ENCODE results near the gene CACNA2D1. TPM values are rescaled to one million over a fixed set of nuclear protein-coding genes. Genes with fewer than 3 reads are reported as not detected.
"Not testable (repeated sequence)": the region's sequence is repeated elsewhere in the genome, so short reads cannot be mapped to it uniquely, and the experiment has no call there.

Gene CACNA2D1
- total and polyA plus RNA-seq, 8 donors = 1.8 to 72.7 (median 5.7) TPM

DNA sequence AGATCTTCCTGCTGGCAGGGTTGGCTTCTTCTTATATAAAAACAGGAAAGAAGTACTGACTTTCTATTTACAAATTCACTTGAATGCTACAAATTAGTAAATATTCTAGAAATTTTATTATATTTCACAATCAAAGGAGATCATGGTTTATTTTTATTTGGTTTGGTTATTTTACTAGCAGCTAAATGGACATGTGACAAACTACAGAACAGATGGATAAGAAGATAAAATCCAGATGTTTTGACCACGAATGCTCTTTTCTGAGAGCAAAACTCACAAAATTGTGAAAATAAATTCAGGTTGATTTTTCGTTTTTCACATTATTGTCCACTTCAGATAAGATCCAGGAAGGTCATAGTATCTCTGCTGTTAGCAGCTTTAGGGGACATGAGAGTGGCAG lies 55.4 kb downstream of the CACNA2D1 start:
- H3K27me3 ChIP-seq = no peaks in the 10 kb centered on the region
- intact Hi-C loops (cut with DNase I; ENCODE audit: low total_unique reads) = no loop called here
- TF ChIP-seq POLR2AphosphoS5 (IDR thresholded peaks at IDR 0.05) = no peak
- no peak for TF ChIP-seq POLR2A (IDR thresholded peaks at IDR 0.05)
- TF ChIP-seq, protein P1, sequence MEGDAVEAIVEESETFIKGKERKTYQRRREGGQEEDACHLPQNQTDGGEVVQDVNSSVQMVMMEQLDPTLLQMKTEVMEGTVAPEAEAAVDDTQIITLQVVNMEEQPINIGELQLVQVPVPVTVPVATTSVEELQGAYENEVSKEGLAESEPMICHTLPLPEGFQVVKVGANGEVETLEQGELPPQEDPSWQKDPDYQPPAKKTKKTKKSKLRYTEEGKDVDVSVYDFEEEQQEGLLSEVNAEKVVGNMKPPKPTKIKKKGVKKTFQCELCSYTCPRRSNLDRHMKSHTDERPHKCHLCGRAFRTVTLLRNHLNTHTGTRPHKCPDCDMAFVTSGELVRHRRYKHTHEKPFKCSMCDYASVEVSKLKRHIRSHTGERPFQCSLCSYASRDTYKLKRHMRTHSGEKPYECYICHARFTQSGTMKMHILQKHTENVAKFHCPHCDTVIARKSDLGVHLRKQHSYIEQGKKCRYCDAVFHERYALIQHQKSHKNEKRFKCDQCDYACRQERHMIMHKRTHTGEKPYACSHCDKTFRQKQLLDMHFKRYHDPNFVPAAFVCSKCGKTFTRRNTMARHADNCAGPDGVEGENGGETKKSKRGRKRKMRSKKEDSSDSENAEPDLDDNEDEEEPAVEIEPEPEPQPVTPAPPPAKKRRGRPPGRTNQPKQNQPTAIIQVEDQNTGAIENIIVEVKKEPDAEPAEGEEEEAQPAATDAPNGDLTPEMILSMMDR (IDR thresholded peaks at IDR 0.05) = no peak
- TF ChIP-seq EP300 (IDR thresholded peaks at IDR 0.05) = no peak
- H3K27ac ChIP-seq = no peak overlapping the region
- WGBS, 5 donors = 56 to 61% (median 59%) methylated on average over 2 of the region's 2 CpGs
- H3K9me3 ChIP-seq = no peaks in the 10 kb centered on the region
- H3K36me3 ChIP-seq = no peaks in the 10 kb centered on the region
- no peak for DNase-seq
- peaks cover 0 to 4% (median 3%) of the 10 kb centered on the region in 4 donors for H3K4me1 ChIP-seq
- H3K4me3 ChIP-seq = no peak overlapping the region

DNA sequence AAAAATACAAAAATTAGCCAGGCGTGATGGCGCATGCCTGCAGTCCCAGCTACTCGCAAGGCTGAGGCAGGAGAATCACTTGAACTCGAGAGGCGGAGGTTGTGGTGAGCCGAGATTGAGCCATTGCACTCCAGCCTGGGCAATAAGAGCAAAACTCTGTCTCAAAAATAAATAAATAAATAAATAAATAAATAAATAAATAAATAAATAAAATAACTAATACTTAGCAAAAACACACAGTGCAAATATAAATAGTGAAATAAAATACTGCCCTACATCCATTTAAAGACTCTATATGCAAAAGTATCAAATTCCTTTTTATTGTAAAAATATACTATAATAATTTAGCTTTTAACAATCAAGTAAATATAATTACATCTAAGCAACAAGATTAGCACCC lies 57.0 kb downstream of the CACNA2D1 start:
- H3K4me3 ChIP-seq; DNase-seq; H3K27me3 ChIP-seq; H3K4me1 ChIP-seq; H3K9me3 ChIP-seq; intact Hi-C loops (cut with DNase I; ENCODE audit: low total_unique reads); H3K36me3 ChIP-seq; H3K27ac ChIP-seq: not testable (repeated sequence)
- WGBS, 5 donors = 96 to 99% (median 97%) methylated on average over 6 of the region's 6 CpGs

DNA sequence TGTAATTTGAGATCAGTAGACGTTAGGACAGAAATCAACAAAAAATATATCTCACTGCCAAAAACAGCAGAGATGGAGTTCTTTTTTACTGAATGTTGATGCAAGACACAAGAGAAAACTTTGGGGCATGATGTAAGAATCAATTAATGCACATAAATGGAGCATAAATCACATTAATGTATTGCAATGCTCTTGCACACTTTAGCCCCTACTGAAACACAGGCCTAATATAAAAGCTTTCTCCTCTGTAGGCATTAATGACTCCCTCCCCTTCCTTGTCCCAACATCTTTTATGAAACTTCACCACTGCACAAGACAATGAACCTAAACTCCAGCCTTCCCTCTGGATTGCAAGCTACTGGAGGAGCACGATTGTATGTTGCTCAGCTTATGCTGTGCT lies 58.8 kb downstream of the CACNA2D1 start:
- H3K4me3 ChIP-seq = no peak overlapping the region
- no peak for DNase-seq
- 76 to 89% (median 82%) methylated on average over 2 of the region's 2 CpGs for WGBS, 5 donors

DNA sequence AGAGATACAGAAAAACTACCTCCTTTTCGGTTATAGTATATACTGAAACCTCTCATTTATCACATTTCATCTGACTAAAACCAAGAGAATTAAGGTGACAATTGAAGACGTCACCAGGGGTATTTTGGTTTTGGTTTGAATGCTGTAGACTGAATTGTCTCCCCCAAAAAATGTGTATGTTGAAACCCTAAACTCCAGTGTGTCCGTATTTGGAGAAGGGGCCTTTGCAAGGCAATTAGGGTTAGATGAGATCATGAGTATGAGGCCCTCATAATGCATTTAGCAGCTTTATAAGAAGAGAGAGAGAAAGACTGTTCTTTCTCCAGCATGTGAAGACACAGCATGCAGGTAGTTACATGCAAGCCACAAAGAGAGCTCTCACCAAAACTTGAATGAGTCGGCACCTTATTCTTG lies 59.5 kb downstream of the CACNA2D1 start:
- intact Hi-C loops (cut with DNase I; ENCODE audit: low total_unique reads) = no loop called here
- no peak for TF ChIP-seq EP300 (IDR thresholded peaks at IDR 0.05)

More for the DNA sequence above, 58.8 kb downstream of the CACNA2D1 start:
- Histone ChIP-seq H3K27ac (no peak overlapping the region), H3K4me1 (peaks cover 0 to 6% (median 3%) of the 10 kb centered on the region in 4 donors), H3K27me3 (no peaks in the 10 kb centered on the region), H3K36me3 (no peaks in the 10 kb centered on the region), H3K9me3 (no peaks in the 10 kb centered on the region)
- intact Hi-C loops (cut with DNase I; ENCODE audit: low total_unique reads) = no loop called here
- TF ChIP-seq, protein P1 (IDR thresholded peaks at IDR 0.05) = no peak
- TF ChIP-seq EP300 (IDR thresholded peaks at IDR 0.05) = no peak
- no peak for TF ChIP-seq POLR2AphosphoS5 (IDR thresholded peaks at IDR 0.05)
- no peak for TF ChIP-seq POLR2A (IDR thresholded peaks at IDR 0.05)

DNA sequence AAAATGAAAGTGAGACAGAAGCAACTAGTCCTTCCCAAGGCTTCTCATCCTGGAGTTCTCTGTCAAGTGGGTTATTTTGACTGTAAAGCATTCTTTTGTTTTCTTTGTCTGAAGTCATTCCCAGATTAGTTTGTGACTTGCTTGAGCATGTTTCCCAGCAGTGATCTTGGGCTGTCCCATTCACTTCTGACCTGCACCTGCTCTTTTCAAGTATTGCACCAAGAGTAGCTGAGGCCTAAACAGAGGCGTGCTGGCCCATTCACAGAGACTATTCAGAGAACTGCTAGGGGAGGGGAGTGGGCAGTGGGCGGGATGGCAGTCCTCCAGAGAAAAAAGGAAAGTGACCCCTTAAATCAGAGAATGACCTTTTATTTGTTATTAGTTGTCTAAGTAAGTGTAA lies 61.3 kb downstream of the CACNA2D1 start:
- no peak for DNase-seq
- intact Hi-C loops (cut with DNase I; ENCODE audit: low total_unique reads) = no loop called here
- H3K4me3 ChIP-seq = no peak overlapping the region
- peaks cover 0 to 6% (median 3%) of the 10 kb centered on the region in 4 donors for H3K4me1 ChIP-seq
- no peaks in the 10 kb centered on the region for H3K9me3 ChIP-seq
- WGBS, 5 donors = 59 to 96% (median 92%) methylated on average over 2 of the region's 2 CpGs
- H3K36me3 ChIP-seq = no peaks in the 10 kb centered on the region
- TF ChIP-seq POLR2A (IDR thresholded peaks at IDR 0.05) = no peak
- no peak for TF ChIP-seq POLR2AphosphoS5 (IDR thresholded peaks at IDR 0.05)
- TF ChIP-seq EP300 (IDR thresholded peaks at IDR 0.05) = no peak
- TF ChIP-seq, protein P1 (IDR thresholded peaks at IDR 0.05) = no peak
- no peak overlapping the region for H3K27ac ChIP-seq
- H3K27me3 ChIP-seq = no peaks in the 10 kb centered on the region

More for the DNA sequence above, 59.5 kb downstream of the CACNA2D1 start:
- no peaks in the 10 kb centered on the region for H3K27me3 ChIP-seq
- no peaks in the 10 kb centered on the region for H3K36me3 ChIP-seq
- DNase-seq = no peak
- peaks cover 0 to 6% (median 3%) of the 10 kb centered on the region in 4 donors for H3K4me1 ChIP-seq
- WGBS, 5 donors = 85 to 87% (median 85%) methylated on average over 4 of the region's 4 CpGs
- no peak overlapping the region for H3K27ac ChIP-seq
- H3K9me3 ChIP-seq = no peaks in the 10 kb centered on the region
- no peak overlapping the region for H3K4me3 ChIP-seq
